Thoracic aorta (tissue), 2 donors: Measurements from ENCODE around the gene RIC8A. TPM values are rescaled to one million over a fixed set of nuclear protein-coding genes. Genes with fewer than 3 reads are reported as not detected.

Experiments used
- ATAC-seq: fragments of 150-250 bp; one replicate; pipeline ENCODE4 v1.8.0; 2017; ENCODE audit warnings: low read depth; ENCODE audit not compliant: insufficient number of reproducible peaks, low FRiP score
- DNase-seq: peaks from one replicate; pipeline ENCODE4 v3.0.0-alpha.2; 2020; ENCODE audit warnings: low spot score
- H3K27ac ChIP-seq, 2 donors: fragments of 200-600 bp; sonication (generic); 1 replicate in 1 of 2; 2 replicates in 1 of 2; pipeline ENCODE4 v1.5.1; 2016; ENCODE audit warnings: mild to moderate bottlenecking in 2 of 2, moderate library complexity in 2 of 2
- H3K27me3 ChIP-seq: fragments of 200-600 bp; sonication (generic); replicated peaks from 2 replicates; pipeline ENCODE4 v1.6.0; 2016; ENCODE audit warnings: mild to moderate bottlenecking; ENCODE audit not compliant: insufficient read depth
- H3K36me3 ChIP-seq: fragments of 200-600 bp; sonication (generic); one replicate; pipeline ENCODE4 v1.5.1; 2016
- H3K4me1 ChIP-seq, 2 donors: fragments of 200-600 bp; sonication (generic); 1 replicate in 1 of 2; 2 replicates in 1 of 2; pipeline versions ENCODE4 v1.5.1 to v1.6.0; 2016; ENCODE audit warnings: low read depth in 2 of 2, mild to moderate bottlenecking in 1 of 2; ENCODE audit not compliant: control insufficient read depth in 1 of 2
- H3K4me3 ChIP-seq: fragments of 200-600 bp; sonication (generic); 2 replicates; pipeline ENCODE4 v1.5.1; 2016; ENCODE audit warnings: mild to moderate bottlenecking
- H3K9me3 ChIP-seq: fragments of 200-600 bp; sonication (generic); 2 replicates; pipeline ENCODE4 v1.5.1; 2016
- CTCF ChIP-seq: fragments of 200-600 bp; sonication (generic); IDR thresholded peaks from one replicate; pipeline ENCODE4 v1.5.1; 2019; ENCODE audit warnings: antibody characterized with exemption
- total RNA-seq, 2 donors: library from RNA; depleted of rRNA; stranded (reverse); fragments of >200 nt; gene quantifications; one replicate each; pipeline versions ENCODE4 v1.1.0 to v1.2.3, GENCODE V29; 2016

Gene RIC8A
- total RNA-seq, 2 donors from 2014 or later, result 79.4 to 102 TPM

DNA sequence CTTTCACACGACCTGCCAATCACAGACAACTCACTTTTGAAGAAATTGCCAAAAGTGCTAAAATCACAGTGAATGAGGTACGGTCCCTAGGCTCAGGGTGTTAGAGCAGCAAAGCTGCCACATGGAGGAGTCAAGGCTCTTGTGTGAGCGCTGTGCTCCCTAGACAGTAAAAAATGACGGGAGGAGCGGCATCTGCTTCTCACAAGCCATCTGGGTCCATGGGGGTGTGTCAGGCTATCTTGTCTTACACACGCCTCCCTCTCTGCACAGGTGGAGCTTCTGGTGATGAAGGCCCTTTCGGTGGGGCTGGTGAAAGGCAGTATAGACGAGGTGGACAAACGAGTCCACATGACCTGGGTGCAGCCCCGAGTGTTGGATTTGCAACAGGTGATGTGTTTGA lies 44.0 kb downstream of the RIC8A start:
- Histone ChIP-seq H3K27ac (no peak overlapping the region), H3K4me1 (no peaks in the 10 kb centered on the region), H3K36me3 (peaks cover 53% of the 10 kb centered on the region), H3K4me3 (no peak overlapping the region), H3K27me3 (no peaks in the 10 kb centered on the region), H3K9me3 (no peaks in the 10 kb centered on the region)
- DNase-seq (no peak), ATAC-seq (no peak)
- TF ChIP-seq CTCF, result no peak

DNA sequence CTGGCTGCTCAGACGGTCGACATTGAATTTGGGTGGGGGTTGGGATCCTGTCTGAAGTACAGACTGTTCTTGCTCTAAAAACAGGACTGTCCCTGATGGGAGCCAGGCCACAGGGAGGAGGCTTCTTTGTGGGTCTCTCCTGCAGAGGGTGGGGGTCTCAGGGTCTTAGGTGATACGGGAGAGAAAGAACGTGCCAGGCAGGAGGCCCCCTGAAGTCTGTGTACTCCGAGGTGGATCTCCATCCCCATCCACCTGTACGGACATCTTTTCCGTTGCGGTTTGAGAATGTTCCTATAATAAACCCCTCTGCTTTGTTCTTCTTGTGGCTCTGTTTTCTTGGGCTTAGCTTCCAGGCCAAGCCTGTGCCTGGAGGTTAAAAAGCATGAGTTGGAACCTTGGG lies 45.2 kb downstream of the RIC8A start:
- H3K36me3 ChIP-seq, result peaks cover 43% of the 10 kb centered on the region
- no peak overlapping the region for H3K27ac ChIP-seq
- no peak for DNase-seq
- TF ChIP-seq CTCF, result no peak
- ATAC-seq, result no peak
- H3K9me3 ChIP-seq, result no peaks in the 10 kb centered on the region
- H3K27me3 ChIP-seq, result no peaks in the 10 kb centered on the region
- no peaks in the 10 kb centered on the region for H3K4me1 ChIP-seq
- no peak overlapping the region for H3K4me3 ChIP-seq

GRCh38 chr11:253160-253885 lies 45.8 kb downstream of the RIC8A start:
- Histone ChIP-seq H3K4me3 (no peak overlapping the region), H3K36me3 (peaks cover 37% of the 10 kb centered on the region), H3K9me3 (no peaks in the 10 kb centered on the region), H3K27me3 (no peaks in the 10 kb centered on the region), H3K27ac (no peak overlapping the region), H3K4me1 (no peaks in the 10 kb centered on the region)
- DNase-seq (no peak), ATAC-seq (no peak)
- TF ChIP-seq CTCF, result no peak

DNA sequence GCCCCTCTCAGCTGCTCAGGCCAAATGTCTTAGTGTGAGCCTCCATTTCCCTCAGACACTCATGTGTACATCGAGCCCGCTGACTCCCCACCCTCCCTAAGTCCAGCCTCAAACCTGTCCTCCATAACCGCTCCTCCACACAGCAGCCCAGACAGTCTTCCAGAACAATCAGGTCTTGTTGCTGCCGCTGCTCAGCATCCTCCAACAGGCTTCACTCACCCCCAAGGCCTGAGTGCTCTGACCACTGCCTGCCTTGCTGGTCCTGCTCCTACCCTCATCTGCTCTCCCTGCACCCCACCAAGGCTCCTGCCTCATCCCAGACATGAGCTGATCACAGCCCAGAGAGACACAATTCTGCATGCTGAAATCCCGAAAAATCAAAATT lies 46.4 kb downstream of the RIC8A start:
- Histone ChIP-seq H3K27ac (no peak overlapping the region), H3K4me3 (no peak overlapping the region), H3K9me3 (no peaks in the 10 kb centered on the region), H3K36me3 (peaks cover 32% of the 10 kb centered on the region), H3K4me1 (no peaks in the 10 kb centered on the region), H3K27me3 (no peaks in the 10 kb centered on the region)
- DNase-seq, result no peak
- TF ChIP-seq CTCF, result no peak
- no peak for ATAC-seq

GRCh38 chr11:255176-255575 lies 47.7 kb downstream of the RIC8A start:
- peaks cover 28% of the 10 kb centered on the region for H3K36me3 ChIP-seq
- H3K27me3 ChIP-seq, result no peaks in the 10 kb centered on the region
- H3K27ac ChIP-seq, result no peak overlapping the region
- DNase-seq, result no peak
- H3K4me1 ChIP-seq, result no peaks in the 10 kb centered on the region
- H3K4me3 ChIP-seq, result no peak overlapping the region
- no peak for TF ChIP-seq CTCF
- no peak for ATAC-seq
- no peaks in the 10 kb centered on the region for H3K9me3 ChIP-seq
